GM23248 (cell line): Measurements from ENCODE around the gene TMEM203. TPM values are rescaled to one million over a fixed set of nuclear protein-coding genes. Genes with fewer than 3 reads are reported as not detected.

Experiments
- DNase-seq: peaks from one replicate; pipeline ENCODE4 v3.0.0-alpha.2; 2015
- H2AFZ ChIP-seq: fragments of 200-600 bp; sonication (generic); 2 replicates; pipeline ENCODE4 v1.6.1; 2016; ENCODE audit warnings: antibody characterized with exemption
- H3F3A ChIP-seq: fragments of 200-600 bp; sonication (generic); 2 replicates; pipeline ENCODE4 v1.6.1; 2016; ENCODE audit warnings: mild to moderate bottlenecking, antibody characterized with exemption, mixed run types; ENCODE audit not compliant: insufficient read depth
- H3K27ac ChIP-seq: fragments of 200-600 bp; sonication (generic); 2 replicates; pipeline ENCODE4 v1.5.1; 2016; ENCODE audit warnings: mild to moderate bottlenecking
- H3K27me3 ChIP-seq: fragments of 200-600 bp; sonication (generic); replicated peaks from 2 replicates; pipeline ENCODE4 v1.6.1; 2016; ENCODE audit warnings: mild to moderate bottlenecking; ENCODE audit not compliant: insufficient read depth
- H3K36me3 ChIP-seq: fragments of 200-600 bp; sonication (generic); 2 replicates; pipeline ENCODE4 v1.6.1; 2016; ENCODE audit warnings: low read depth, mild to moderate bottlenecking
- H3K4me1 ChIP-seq: fragments of 200-600 bp; sonication (generic); 2 replicates; pipeline ENCODE4 v1.6.1; 2016; ENCODE audit warnings: mild to moderate bottlenecking; ENCODE audit not compliant: insufficient read depth
- H3K4me2 ChIP-seq: fragments of 200-600 bp; sonication (generic); one replicate; pipeline ENCODE4 v1.6.1; 2016; ENCODE audit warnings: mild to moderate bottlenecking; ENCODE audit not compliant: unreplicated experiment
- H3K4me3 ChIP-seq: fragments of 200-600 bp; sonication (generic); 2 replicates; pipeline ENCODE4 v1.5.1; 2016; ENCODE audit warnings: mild to moderate bottlenecking
- H3K79me2 ChIP-seq: fragments of 200-600 bp; sonication (generic); 2 replicates; pipeline ENCODE4 v1.6.1; 2016; ENCODE audit warnings: mild to moderate bottlenecking; ENCODE audit not compliant: insufficient read depth
- H3K9ac ChIP-seq: fragments of 200-600 bp; sonication (generic); 2 replicates; pipeline ENCODE4 v1.6.1; 2016; ENCODE audit warnings: mild to moderate bottlenecking
- H3K9me2 ChIP-seq: fragments of 200-600 bp; sonication (generic); 2 replicates; pipeline ENCODE4 v1.6.1; 2016; ENCODE audit warnings: mixed run types, mild to moderate bottlenecking, moderate library complexity; ENCODE audit not compliant: insufficient read depth
- H3K9me3 ChIP-seq: fragments of 200-600 bp; sonication (generic); one replicate; pipeline ENCODE4 v1.6.1; 2017; ENCODE audit warnings: low read depth
- H4K20me1 ChIP-seq: fragments of 200-600 bp; sonication (generic); 2 replicates; pipeline ENCODE4 v1.6.0; 2016; ENCODE audit not compliant: insufficient read depth
- EZH2 ChIP-seq: fragments of 200-600 bp; sonication (generic); IDR thresholded peaks from 2 replicates; pipeline ENCODE4 v1.6.1; 2018; ENCODE audit warnings: antibody characterized with exemption, mild to moderate bottlenecking; ENCODE audit not compliant: insufficient read depth, poor library complexity, severe bottlenecking
- EZH2phosphoT487 ChIP-seq: fragments of 200-600 bp; sonication (generic); IDR thresholded peaks from 2 replicates; pipeline ENCODE4 v1.6.1; 2018; ENCODE audit warnings: antibody characterized with exemption, moderate library complexity, mild to moderate bottlenecking, low read depth; ENCODE audit not compliant: insufficient read depth
- WGBS, 2 experiments: methylation state at CpG; one replicate each; pipeline ENCODE4 v1.1.6; 2015 to 2017; ENCODE audit warnings: low lambda C conversion rate in 2 of 2, low coverage in 1 of 2; ENCODE audit errors: missing lambda C conversion rate in 2 of 2; 5-methylcytosine and 5-hydroxymethylcytosine counted together
- in situ Hi-C: fragments of 300-500 bp; cut with MboI; formaldehyde crosslinking; loops from 2 replicates; pipeline ENCODE4 v1.15.0; 2020
- polyA plus RNA-seq: library from polyadenylated mRNA; unstranded; fragments of >200 nt; fragmentation: Nextera tagmentation; extraction: Ambion mirVana; gene quantifications from 2 replicates; pipeline ENCODE4 v1.2.1, GENCODE V29; 2016
- total RNA-seq: library from RNA; depleted of rRNA; stranded (reverse); fragments of >200 nt; shearing (Covaris generic); gene quantifications from 2 replicates; pipeline ENCODE4 v1.2.3, GENCODE V29; 2014

The TMEM203 gene
- total and polyA plus RNA-seq, 2 experiments from 2014 or later = 46.9 to 52.9 TPM

- Histone ChIP-seq H3K4me3 (no peak overlapping the region; the same call in 1 of the 2 replicates), H3K9ac (peak overlapping the region; percentile 93), H3K27ac (peak overlapping the region; percentile 93)
These were observed 15.1 kb downstream of the TMEM203 start for GRCh38 chr9:137190315-137190856.

DNA sequence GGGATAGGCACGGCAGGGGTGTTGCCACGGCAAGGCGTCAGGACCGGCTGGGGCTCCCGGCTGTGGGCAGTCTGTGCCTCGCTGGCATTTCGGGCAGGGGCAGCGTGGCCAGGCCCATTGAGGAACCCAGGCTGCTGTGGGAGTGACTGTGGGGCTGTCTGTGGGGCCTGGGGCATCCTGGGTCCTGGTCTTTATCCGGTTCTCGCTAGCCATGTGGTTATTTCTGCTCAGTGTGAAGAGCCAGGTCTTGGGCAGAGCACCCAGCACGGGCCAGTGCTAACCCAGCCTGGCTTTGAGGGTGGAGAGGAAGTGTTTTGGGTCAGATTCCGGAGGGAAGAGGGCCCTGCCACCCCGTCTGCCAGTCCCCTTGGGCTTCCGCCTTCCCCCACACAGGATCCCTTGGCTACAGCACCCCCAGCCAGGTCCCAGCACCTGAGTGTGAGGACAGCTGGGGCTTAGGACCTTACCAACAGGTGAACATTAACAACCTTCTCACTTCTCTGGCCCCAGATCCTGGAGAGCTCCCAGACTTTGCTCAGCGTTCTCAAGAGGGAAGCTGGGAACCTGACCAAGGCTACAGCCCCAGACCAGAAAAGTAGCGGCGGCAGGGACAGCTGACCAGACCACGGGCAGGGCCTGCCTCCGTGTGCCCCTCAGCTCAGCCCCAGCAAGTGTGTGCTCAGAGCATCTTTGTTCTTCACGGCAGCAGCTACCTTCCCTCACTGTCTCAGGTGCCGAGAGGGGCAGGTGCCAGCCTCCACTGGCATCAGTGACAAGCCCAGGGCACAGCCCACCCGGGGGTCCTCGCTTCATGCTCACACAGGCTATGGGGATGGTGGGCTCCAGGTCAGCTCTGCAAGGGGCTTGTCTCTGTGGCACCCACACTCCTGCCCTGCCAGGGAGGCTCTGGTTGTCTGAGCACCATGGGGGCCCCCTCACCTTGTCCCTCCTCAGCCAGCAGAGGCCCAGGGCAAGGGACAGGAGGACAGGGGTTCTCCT, 15.9 kb downstream of the TMEM203 start:
- peak; percentile 15 for DNase-seq
- no peaks in the 10 kb centered on the region for H3K9me3 ChIP-seq
- in situ Hi-C loops = no loop called here
- 31 to 37% methylated on average over 20 to 23 of the region's 23 CpGs for WGBS, 2 experiments
- peak overlapping the region; percentile 93 for H3K4me2 ChIP-seq
- TF ChIP-seq EZH2phosphoT487 (no peak), EZH2 (no peak)
- no peaks in the 10 kb centered on the region for H3K9me2 ChIP-seq
- peaks cover 83% of the 10 kb centered on the region for H3K79me2 ChIP-seq
- H3K4me3 ChIP-seq = peak overlapping the region; percentile 83
- no peaks in the 10 kb centered on the region for H3K27me3 ChIP-seq
- no peaks in the 10 kb centered on the region for H3K36me3 ChIP-seq
- peaks cover 10% of the 10 kb centered on the region for H3F3A ChIP-seq
- peak overlapping the region; percentile 20; the same call in 1 of the 2 replicates for H2AFZ ChIP-seq
- H4K20me1 ChIP-seq = no peaks in the 10 kb centered on the region
- H3K4me1 ChIP-seq = peaks cover 16% of the 10 kb centered on the region
- H3K27ac ChIP-seq = peak overlapping the region; percentile 93
- peak overlapping the region; percentile 93 for H3K9ac ChIP-seq

More at GRCh38 chr9:137190315-137190856, 15.1 kb downstream of the TMEM203 start:
- peaks cover 87% of the 10 kb centered on the region for H3K79me2 ChIP-seq
- H3F3A ChIP-seq = peaks cover 10% of the 10 kb centered on the region
- H3K9me3 ChIP-seq = no peaks in the 10 kb centered on the region
- H3K9me2 ChIP-seq = no peaks in the 10 kb centered on the region
- DNase-seq = no peak
- no peak overlapping the region for H2AFZ ChIP-seq
- H3K27me3 ChIP-seq = no peaks in the 10 kb centered on the region
- H3K4me1 ChIP-seq = peaks cover 16% of the 10 kb centered on the region
- H4K20me1 ChIP-seq = no peaks in the 10 kb centered on the region
- H3K36me3 ChIP-seq = no peaks in the 10 kb centered on the region
- 67 to 74% methylated on average over 7 to 8 of the region's 9 CpGs for WGBS, 2 experiments
- in situ Hi-C loops = no loop called here
- TF ChIP-seq EZH2 (no peak), EZH2phosphoT487 (no peak)
- H3K4me2 ChIP-seq = peak overlapping the region; percentile 93

DNA sequence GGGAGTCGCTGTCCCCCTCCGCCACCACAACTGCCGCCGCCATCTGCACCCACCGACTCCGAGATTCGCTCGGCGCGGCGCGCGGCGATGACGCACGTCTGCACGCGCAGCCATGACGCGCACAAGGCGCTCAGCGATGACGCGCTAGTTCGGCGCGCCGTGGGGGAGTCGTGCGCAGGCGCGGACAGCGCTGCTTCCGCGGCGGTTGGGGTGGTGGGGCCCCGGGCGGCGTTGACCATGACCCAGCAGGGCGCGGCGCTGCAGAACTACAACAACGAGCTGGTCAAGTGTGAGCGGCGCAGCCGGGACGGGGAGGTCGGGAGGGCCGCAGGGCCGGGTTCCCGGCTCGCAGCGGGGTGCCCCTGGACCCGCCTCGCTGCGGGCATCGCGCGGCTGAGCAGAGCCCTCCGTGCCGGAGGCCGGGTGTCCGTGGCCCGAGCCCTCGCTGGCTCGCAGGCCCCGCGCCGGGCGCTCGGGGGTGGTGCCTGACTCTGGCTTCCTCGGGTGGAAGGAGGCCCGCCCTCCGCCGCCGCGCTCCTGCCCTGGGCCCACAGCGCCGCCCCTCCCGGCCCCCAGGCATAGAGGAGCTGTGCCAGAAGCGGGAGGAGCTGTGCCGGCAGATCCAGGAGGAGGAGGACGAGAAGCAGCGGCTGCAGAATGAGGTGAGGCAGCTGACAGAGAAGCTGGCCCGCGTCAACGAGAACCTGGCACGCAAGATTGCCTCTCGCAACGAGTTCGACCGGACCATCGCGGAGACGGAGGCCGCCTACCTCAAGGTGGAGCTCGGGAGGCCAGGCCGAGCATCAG, 16.8 kb downstream of the TMEM203 start, which contains the start of the genes ANAPC2 and SSNA1:
Gene ANAPC2 (minus strand): TSS at position 71 of the 807 bp plus-strand sequence. CDS start 28 bp downstream, at position 43.
Gene SSNA1 (plus strand): TSS at position 187 of the 807 bp plus-strand sequence. CDS start 51 bp downstream, at position 238.
- peak within 1 kb of the TSS; percentile 93 for H3K9ac ChIP-seq
- no peaks in the 10 kb centered on the region for H3K9me2 ChIP-seq
- peaks cover 16% of the 10 kb centered on the region for H3K4me1 ChIP-seq
- 0 to 1% methylated on average over 80 to 97 of the region's 98 CpGs for WGBS, 2 experiments
- DNase-seq = peak; percentile 95
- no peak for TF ChIP-seq EZH2phosphoT487
- TF ChIP-seq EZH2 = no peak
- H3K4me2 ChIP-seq = peak within 1 kb of the TSS; percentile 93
- H3K4me3 ChIP-seq = peak within 1 kb of the TSS; percentile 83
- H2AFZ ChIP-seq = peak within 1 kb of the TSS; percentile 69
- in situ Hi-C loops = no loop called here
- H3K79me2 ChIP-seq = peaks cover 74% of the 10 kb centered on the region
- H3K9me3 ChIP-seq = no peaks in the 10 kb centered on the region
- H3K36me3 ChIP-seq = no peaks in the 10 kb centered on the region
- H3K27ac ChIP-seq = peak within 1 kb of the TSS; percentile 93
- peaks cover 10% of the 10 kb centered on the region for H3F3A ChIP-seq
- H3K27me3 ChIP-seq = no peaks in the 10 kb centered on the region
- H4K20me1 ChIP-seq = no peaks in the 10 kb centered on the region

GRCh38 chr9:137188086-137188489, 17.4 kb downstream of the TMEM203 start:
- no peak for TF ChIP-seq EZH2
- no peak for TF ChIP-seq EZH2phosphoT487
- in situ Hi-C loops = no loop called here

More at GRCh38 chr9:137188086-137188489, 17.4 kb downstream of the TMEM203 start:
- no peaks in the 10 kb centered on the region for H3K9me3 ChIP-seq
- H3K9ac ChIP-seq = peak overlapping the region; percentile 93
- peaks cover 16% of the 10 kb centered on the region for H3K4me1 ChIP-seq
- WGBS, 2 experiments = 1 to 2% methylated on average over 25 to 31 of the region's 31 CpGs
- peaks cover 68% of the 10 kb centered on the region for H3K79me2 ChIP-seq
- H3K4me2 ChIP-seq = peak overlapping the region; percentile 82
- H3K36me3 ChIP-seq = no peaks in the 10 kb centered on the region; the same call in 1 of the 2 replicates
- peaks cover 10% of the 10 kb centered on the region for H3F3A ChIP-seq
- peak overlapping the region; percentile 93 for H3K27ac ChIP-seq
- no peak for DNase-seq
- no peaks in the 10 kb centered on the region for H3K27me3 ChIP-seq
- peak overlapping the region; percentile 83 for H3K4me3 ChIP-seq
- no peaks in the 10 kb centered on the region for H3K9me2 ChIP-seq
- H4K20me1 ChIP-seq = no peaks in the 10 kb centered on the region
- peak overlapping the region; percentile 69 for H2AFZ ChIP-seq
